GM12878 (cell line): ENCODE data around the gene ITPR2.

Experiments
- ATF2 ChIP-seq: IDR thresholded peaks from 2 replicates; pipeline ENCODE4 v1.6.1; 2012; ENCODE audit warnings: low read length, inconsistent platforms
- ELK1 ChIP-seq: IDR thresholded peaks from 2 replicates; pipeline ENCODE4 v1.6.1; 2012; ENCODE audit warnings: low read depth, low read length, improper control_type of control experiment
- EP300 ChIP-seq, 2 experiments: fragments of 150-350 bp in 1 of 2; IDR thresholded peaks; 2 replicates each; pipeline ENCODE4 v1.6.1; 2011 to 2012; ENCODE audit warnings: low read depth in 2 of 2, low read length in 2 of 2, borderline replicate concordance in 1 of 2, improper control_type of control experiment in 1 of 2, inconsistent platforms in 1 of 2; ENCODE audit not compliant: control insufficient read depth in 1 of 2
- EZH2 ChIP-seq: IDR thresholded peaks from 2 replicates; pipeline ENCODE4 v1.6.1; 2012; ENCODE audit warnings: low read depth, mild to moderate bottlenecking, control low read depth, inconsistent platforms, low read length, borderline replicate concordance; ENCODE audit not compliant: control insufficient read depth
- FOS ChIP-seq: IDR thresholded peaks from 3 replicates; pipeline ENCODE4 v1.6.1; 2011; ENCODE audit warnings: borderline replicate concordance; ENCODE audit not compliant: insufficient read length; ENCODE audit errors: extremely low read depth
- MTA3 ChIP-seq: IDR thresholded peaks from 2 replicates; pipeline ENCODE4 v1.6.1; 2012; ENCODE audit warnings: low read length, inconsistent platforms, borderline replicate concordance
- NFYB ChIP-seq: IDR thresholded peaks from 2 replicates; pipeline ENCODE4 v1.6.1; 2011; ENCODE audit warnings: low read depth, mild to moderate bottlenecking, low read length, improper control_type of control experiment, moderate library complexity; ENCODE audit not compliant: insufficient read depth
- NR2C2 ChIP-seq: IDR thresholded peaks from 2 replicates; pipeline ENCODE4 v1.6.1; 2011; ENCODE audit warnings: borderline replicate concordance, low read depth; ENCODE audit not compliant: control insufficient read depth, insufficient read length
- RCOR1 ChIP-seq: conservative IDR thresholded peaks from 2 replicates; pipeline ENCODE4 v1.6.1; 2012; ENCODE audit warnings: low read depth, low read length, improper control_type of control experiment
- SMC3 ChIP-seq: IDR thresholded peaks from 2 replicates; pipeline ENCODE4 v1.6.1; 2011; ENCODE audit warnings: low read length, improper control_type of control experiment, borderline replicate concordance
- TF ChIP-seq, protein P1 (sequence below), 3 experiments: IDR thresholded peaks in 2 of 3; conservative IDR thresholded peaks in 1 of 3; 2 replicates each; pipeline ENCODE4 v1.5.1; 2011; ENCODE audit warnings: low read depth in 3 of 3, low read length in 3 of 3, mild to moderate bottlenecking in 3 of 3, control low read depth in 2 of 3, moderate library complexity in 2 of 3, inconsistent platforms in 1 of 3, mixed read lengths in 1 of 3; ENCODE audit not compliant: control insufficient read depth in 2 of 3, insufficient read depth in 1 of 3; ENCODE audit errors: extremely low read depth in 1 of 3
- TF ChIP-seq, protein P2 (sequence below): IDR thresholded peaks from 2 replicates; pipeline ENCODE4 v1.6.1; 2012; ENCODE audit warnings: low read depth, low read length, improper control_type of control experiment

- TF ChIP-seq ATF2: no peak
- no peak for TF ChIP-seq MTA3
- no peak for TF ChIP-seq SMC3
- TF ChIP-seq NR2C2: no peak
- no peak for TF ChIP-seq EZH2
- TF ChIP-seq, protein P1, sequence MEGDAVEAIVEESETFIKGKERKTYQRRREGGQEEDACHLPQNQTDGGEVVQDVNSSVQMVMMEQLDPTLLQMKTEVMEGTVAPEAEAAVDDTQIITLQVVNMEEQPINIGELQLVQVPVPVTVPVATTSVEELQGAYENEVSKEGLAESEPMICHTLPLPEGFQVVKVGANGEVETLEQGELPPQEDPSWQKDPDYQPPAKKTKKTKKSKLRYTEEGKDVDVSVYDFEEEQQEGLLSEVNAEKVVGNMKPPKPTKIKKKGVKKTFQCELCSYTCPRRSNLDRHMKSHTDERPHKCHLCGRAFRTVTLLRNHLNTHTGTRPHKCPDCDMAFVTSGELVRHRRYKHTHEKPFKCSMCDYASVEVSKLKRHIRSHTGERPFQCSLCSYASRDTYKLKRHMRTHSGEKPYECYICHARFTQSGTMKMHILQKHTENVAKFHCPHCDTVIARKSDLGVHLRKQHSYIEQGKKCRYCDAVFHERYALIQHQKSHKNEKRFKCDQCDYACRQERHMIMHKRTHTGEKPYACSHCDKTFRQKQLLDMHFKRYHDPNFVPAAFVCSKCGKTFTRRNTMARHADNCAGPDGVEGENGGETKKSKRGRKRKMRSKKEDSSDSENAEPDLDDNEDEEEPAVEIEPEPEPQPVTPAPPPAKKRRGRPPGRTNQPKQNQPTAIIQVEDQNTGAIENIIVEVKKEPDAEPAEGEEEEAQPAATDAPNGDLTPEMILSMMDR (IDR thresholded peaks at IDR 0.05 in 2 of 3, conservative IDR thresholded peaks at IDR 0.05 in 1 of 3; ENCODE audit: control insufficient read depth in 2 of 3, extremely low read depth in 1 of 3, insufficient read depth in 1 of 3, low read depth in 3 of 3, low read length in 3 of 3): no peak
- TF ChIP-seq RCOR1: no peak
- TF ChIP-seq FOS: no peak
- no peak; a peak in 1 of 4 replicates for TF ChIP-seq EP300 (IDR thresholded peaks at IDR 0.05; ENCODE audit: borderline replicate concordance in 1 of 2, control insufficient read depth in 1 of 2, low read depth in 2 of 2, low read length in 2 of 2)
- TF ChIP-seq, protein P2, sequence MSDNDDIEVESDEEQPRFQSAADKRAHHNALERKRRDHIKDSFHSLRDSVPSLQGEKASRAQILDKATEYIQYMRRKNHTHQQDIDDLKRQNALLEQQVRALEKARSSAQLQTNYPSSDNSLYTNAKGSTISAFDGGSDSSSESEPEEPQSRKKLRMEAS: no peak
- no peak for TF ChIP-seq NFYB
- TF ChIP-seq ELK1: no peak
Observed at GRCh38 chr12:26317942-26318575, 514.9 kb downstream of the ITPR2 start.
